ENCODE measurements around the gene UPK3B. TPM values are rescaled to one million over a fixed set of nuclear protein-coding genes. Genes with fewer than 3 reads are reported as not detected.
"Not testable (repeated sequence)": the region's sequence is repeated elsewhere in the genome, so short reads cannot be mapped to it uniquely, and the experiment has no call there.

UPK3B gene
- total and polyA plus RNA-seq, 10 donors, result 0.21 to 4.4 (median 2.8) TPM

GRCh38 chr7:76503244-76503643 is 7.1 kb upstream of the UPK3B start:
- intact Hi-C loops (cut with DNase I; ENCODE audit: low total_unique reads); H3K4me1 ChIP-seq; H3K9me3 ChIP-seq; H3K4me3 ChIP-seq; DNase-seq; H3K27ac ChIP-seq; H3K27me3 ChIP-seq (replicated peaks in 1 of 7): not testable (repeated sequence)
- 83 to 99% (median 96%) methylated on average over 4 to 12 of the region's 12 CpGs for WGBS, 5 donors
- H3K36me3 ChIP-seq, result peaks cover 0 to 61% (median 25%) of the 10 kb centered on the region in 6 donors

GRCh38 chr7:76504351-76505167 is 5.8 kb upstream of the UPK3B start:
- H3K4me1 ChIP-seq; H3K4me3 ChIP-seq; DNase-seq; intact Hi-C loops (cut with DNase I; ENCODE audit: low total_unique reads); H3K27ac ChIP-seq; H3K27me3 ChIP-seq (replicated peaks in 1 of 7); H3K9me3 ChIP-seq: not testable (repeated sequence)
- 85 to 94% (median 92%) methylated on average over 17 to 23 of the region's 33 CpGs for WGBS, 5 donors
- H3K36me3 ChIP-seq, result peaks cover 0 to 61% (median 25%) of the 10 kb centered on the region in 6 donors

GRCh38 chr7:76505168-76506080 is 4.9 kb upstream of the UPK3B start:
- H3K4me1 ChIP-seq, result peaks cover 0 to 10% (median 2%) of the 10 kb centered on the region in 6 donors
- WGBS, 5 donors, result 91 to 95% (median 94%) methylated on average over 26 to 32 of the region's 32 CpGs

GRCh38 chr7:76506081-76506440 is 4.3 kb upstream of the UPK3B start:
- H3K4me1 ChIP-seq, result peaks cover 0 to 12% (median 2%) of the 10 kb centered on the region in 6 donors
- peaks cover 0 to 55% (median 25%) of the 10 kb centered on the region in 6 donors for H3K36me3 ChIP-seq
- no peak for TF ChIP-seq POLR2AphosphoS5 (IDR thresholded peaks at IDR 0.05)
- no peak for TF ChIP-seq POLR2A (IDR thresholded peaks at IDR 0.05)
- no peak for TF ChIP-seq CTCF (IDR thresholded peaks at IDR 0.05 in 8 of 11, conservative IDR thresholded peaks at IDR 0.05 in 3 of 11)
- WGBS, 5 donors, result 58 to 89% (median 84%) methylated on average over 3 to 5 of the region's 5 CpGs
- no peak for DNase-seq
- H3K27ac ChIP-seq, result peak overlapping the region in 1 of 8 donors; percentile 88
- no peak overlapping the region for H3K4me3 ChIP-seq
- no peaks in the 10 kb centered on the region for H3K27me3 ChIP-seq (replicated peaks in 1 of 7)
- intact Hi-C loops (cut with DNase I; ENCODE audit: low total_unique reads), result no loop called here
- H3K9me3 ChIP-seq, result no peaks in the 10 kb centered on the region

More at GRCh38 chr7:76505168-76506080, 4.9 kb upstream of the UPK3B start:
- Histone ChIP-seq H3K27ac (peak overlapping the region in 1 of 8 donors; percentile 88), H3K36me3 (peaks cover 0 to 61% (median 25%) of the 10 kb centered on the region in 6 donors), H3K27me3 (replicated peaks in 1 of 7) (no peaks in the 10 kb centered on the region), H3K4me3 (no peak overlapping the region), H3K9me3 (no peaks in the 10 kb centered on the region)
- intact Hi-C loops (cut with DNase I; ENCODE audit: low total_unique reads), result no loop called here
- peak; percentile 75 for DNase-seq
- peak in 1 of 3 donors; percentile 43 for TF ChIP-seq POLR2AphosphoS5 (IDR thresholded peaks at IDR 0.05)
- no peak for TF ChIP-seq CTCF (IDR thresholded peaks at IDR 0.05 in 8 of 11, conservative IDR thresholded peaks at IDR 0.05 in 3 of 11)

- H3K27me3 ChIP-seq (replicated peaks in 1 of 7); H3K9me3 ChIP-seq; intact Hi-C loops (cut with DNase I; ENCODE audit: low total_unique reads); H3K4me3 ChIP-seq: not testable (repeated sequence)
- peak; percentile 54 for DNase-seq
- H3K27ac ChIP-seq, result peak overlapping the region in 2 of 8 donors; percentile 82 to 88
- WGBS, 5 donors, result 95 to 98% (median 97%) methylated on average over 8 of the region's 8 CpGs
- H3K4me1 ChIP-seq, result peaks cover 0 to 12% (median 2%) of the 10 kb centered on the region in 6 donors
- peaks cover 0 to 51% (median 25%) of the 10 kb centered on the region in 6 donors for H3K36me3 ChIP-seq
Measured at GRCh38 chr7:76506643-76507042, 3.7 kb upstream of the UPK3B start.

Data from spleen (tissue), 11 donors.